ENCODE data around the gene ALDH4A1.
"Not testable (repeated sequence)": the region's sequence is repeated elsewhere in the genome, so short reads cannot be mapped to it uniquely, and the experiment has no call there.

The ALDH4A1 gene

DNA sequence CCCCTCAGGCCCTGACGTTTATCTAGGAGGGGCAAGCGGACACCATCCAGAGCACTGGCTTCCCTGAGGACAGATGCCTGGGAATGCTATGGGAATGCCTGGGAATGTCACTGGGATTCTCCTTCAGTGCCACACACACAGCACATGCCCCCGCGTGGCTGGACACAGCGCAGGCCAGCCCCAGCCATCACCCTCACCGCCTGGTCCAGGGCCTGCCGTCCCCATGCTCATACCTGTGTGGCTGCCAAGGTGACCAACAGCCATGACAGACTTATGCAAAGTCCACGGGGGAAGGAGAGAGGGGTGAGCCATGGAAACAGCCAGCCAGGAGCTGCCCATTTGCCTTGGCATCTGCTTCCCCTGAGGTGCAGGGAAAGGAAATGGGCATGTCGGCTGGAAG, 37.2 kb downstream of the ALDH4A1 start:
- H3K36me3 Mint-ChIP-seq, result no peaks in the 10 kb centered on the region
- no peak overlapping the region for H3K4me3 Mint-ChIP-seq

DNA sequence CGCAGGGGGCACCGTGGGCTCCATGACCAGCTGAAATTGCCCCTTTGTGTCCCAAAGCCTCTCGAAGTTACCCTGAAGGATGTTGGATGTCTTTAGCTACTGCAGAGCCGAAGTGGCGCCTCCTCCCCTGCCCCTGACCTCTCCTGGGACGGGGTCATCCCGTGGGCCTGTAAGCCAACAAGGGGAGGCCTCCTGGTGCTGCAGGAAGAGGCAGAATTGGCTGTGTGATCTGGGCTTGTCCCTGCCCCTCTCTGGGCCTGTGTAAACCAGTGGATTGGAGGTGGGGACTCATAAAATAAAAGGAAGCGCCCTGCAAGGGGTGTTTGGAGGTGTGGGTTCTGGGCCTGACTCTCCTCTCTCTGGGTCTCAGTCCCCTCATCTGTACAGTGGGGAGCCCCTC, 40.8 kb downstream of the ALDH4A1 start:
- DNase-seq, result no peak
- ATAC-seq (replicated peaks), result no peak
- Mint-ChIP-seq H3K9me3 (no peaks in the 10 kb centered on the region), H3K27ac (no peak overlapping the region), H3K36me3 (no peaks in the 10 kb centered on the region), H3K4me1 (no peaks in the 10 kb centered on the region), H3K4me3 (no peak overlapping the region), H3K27me3 (peaks cover 13 to 21% of the 10 kb centered on the region in 2 donors)

More for the DNA sequence above, 37.2 kb downstream of the ALDH4A1 start:
- DNase-seq (no peak), ATAC-seq (replicated peaks) (no peak)
- H3K27ac Mint-ChIP-seq, result no peak overlapping the region
- peaks cover 22 to 30% of the 10 kb centered on the region in 2 donors for H3K27me3 Mint-ChIP-seq
- peaks cover 0 to 4% of the 10 kb centered on the region in 2 donors for H3K4me1 Mint-ChIP-seq
- no peaks in the 10 kb centered on the region for H3K9me3 Mint-ChIP-seq

DNA sequence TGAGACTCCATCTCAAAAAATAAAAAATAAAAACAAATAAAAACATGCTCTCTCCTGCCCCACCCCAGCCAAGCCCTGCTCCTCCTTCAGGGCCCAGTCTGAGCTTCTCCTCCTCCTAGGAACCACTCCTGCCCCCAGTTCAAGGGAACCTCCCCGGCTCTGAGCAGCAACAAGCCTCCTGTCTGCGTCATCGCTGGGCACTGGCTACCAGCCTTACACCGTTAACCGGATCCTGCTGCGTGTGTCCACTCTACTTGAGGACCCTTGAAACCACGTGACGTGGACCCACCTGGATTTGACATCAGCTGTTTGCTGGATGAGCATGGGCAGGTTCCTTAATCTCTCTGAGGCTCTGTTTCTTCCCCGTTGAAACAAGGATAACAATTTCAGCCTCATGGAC, 41.3 kb downstream of the ALDH4A1 start:
- Mint-ChIP-seq H3K27me3 (peaks cover 11 to 21% of the 10 kb centered on the region in 2 donors), H3K9me3 (no peaks in the 10 kb centered on the region), H3K36me3 (no peaks in the 10 kb centered on the region), H3K4me3 (no peak overlapping the region), H3K27ac (no peak overlapping the region), H3K4me1 (no peaks in the 10 kb centered on the region)
- no peak for ATAC-seq (replicated peaks)
- DNase-seq, result no peak

DNA sequence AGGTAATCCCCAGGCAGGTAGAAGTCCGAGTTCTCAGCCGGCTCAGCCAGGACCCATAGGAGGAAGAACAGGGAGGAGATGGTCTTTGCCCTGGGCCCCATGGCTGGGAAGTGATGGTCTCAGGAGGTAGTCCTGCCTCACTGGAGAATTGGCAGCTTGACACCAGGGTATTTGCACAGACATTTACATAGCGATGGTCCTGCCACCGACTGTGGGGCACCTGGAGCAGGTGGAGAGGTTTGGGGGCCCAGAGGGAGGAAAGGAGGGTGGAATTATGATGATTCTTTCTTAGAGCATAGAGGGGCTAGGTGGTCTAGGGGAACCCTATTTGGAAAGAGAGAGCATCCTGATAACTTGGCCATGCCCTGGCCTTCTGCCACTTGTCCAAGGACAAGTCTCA, 42.8 kb downstream of the ALDH4A1 start, which contains the start of gene TAS1R2:
Gene TAS1R2, minus strand, starts transcription at position 101 of the 400 bp plus-strand sequence. Its CDS starts 0 bp downstream, at position 101.
- H3K9me3 Mint-ChIP-seq, result no peaks in the 10 kb centered on the region
- no peaks in the 10 kb centered on the region for H3K36me3 Mint-ChIP-seq
- DNase-seq, result no peak
- H3K4me1 Mint-ChIP-seq, result no peaks in the 10 kb centered on the region
- no peak for ATAC-seq (replicated peaks)
- peaks cover 11 to 22% of the 10 kb centered on the region in 2 donors for H3K27me3 Mint-ChIP-seq
- H3K27ac Mint-ChIP-seq, result no peak within 1 kb of the TSS
- no peak within 1 kb of the TSS for H3K4me3 Mint-ChIP-seq

DNA sequence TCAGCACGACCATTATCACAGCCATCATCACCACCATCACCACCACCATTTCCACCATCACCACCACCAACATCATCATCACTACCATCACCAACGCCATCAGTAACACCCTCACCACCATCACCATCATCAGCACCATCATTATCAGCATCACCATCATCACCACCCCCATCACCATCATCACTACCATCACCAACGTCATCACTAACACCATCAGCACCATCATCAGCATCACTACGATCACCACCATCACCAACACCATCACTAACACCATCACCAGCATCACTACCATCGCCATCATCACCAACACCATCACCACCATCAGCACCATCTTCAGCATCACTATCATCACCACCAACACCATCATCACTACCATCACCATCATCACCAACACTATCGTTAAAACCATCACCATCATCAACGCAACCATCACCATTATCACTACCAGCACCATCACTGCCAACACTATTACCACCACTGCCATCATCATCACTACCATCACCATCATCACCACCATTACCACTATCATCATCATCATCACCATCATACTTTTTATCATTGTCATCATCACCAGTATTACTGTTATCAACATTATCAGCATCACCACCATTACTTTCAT, 44.2 kb downstream of the ALDH4A1 start:
- DNase-seq (no peak), ATAC-seq (replicated peaks) (no peak)
- no peak overlapping the region for H3K4me3 Mint-ChIP-seq
- H3K27me3 Mint-ChIP-seq, result peaks cover 11 to 20% of the 10 kb centered on the region in 2 donors
- no peaks in the 10 kb centered on the region for H3K9me3 Mint-ChIP-seq
- H3K36me3 Mint-ChIP-seq, result no peaks in the 10 kb centered on the region
- H3K4me1 Mint-ChIP-seq, result no peaks in the 10 kb centered on the region
- no peak overlapping the region for H3K27ac Mint-ChIP-seq

DNA sequence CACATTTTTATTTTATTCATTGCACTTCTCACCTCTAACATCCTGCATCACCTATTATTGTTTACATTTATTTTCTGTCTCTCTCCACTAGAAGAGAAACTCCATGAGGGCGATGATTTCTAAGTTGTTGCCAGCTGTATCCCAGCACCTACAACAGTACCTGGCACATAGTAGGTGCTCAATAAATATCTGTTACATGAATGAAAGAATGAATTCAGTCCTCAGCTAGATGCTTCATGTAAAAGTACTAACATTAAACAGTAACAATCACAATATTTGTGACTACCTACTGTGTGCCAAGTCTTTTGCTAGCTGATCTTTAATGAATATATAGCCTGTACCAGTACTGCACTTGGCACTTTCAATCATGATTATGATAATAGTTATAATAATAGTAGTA, 45.9 kb downstream of the ALDH4A1 start:
- Mint-ChIP-seq H3K4me3 (no peak overlapping the region), H3K27me3 (peaks cover 11 to 12% of the 10 kb centered on the region in 2 donors), H3K36me3 (no peaks in the 10 kb centered on the region), H3K4me1 (no peaks in the 10 kb centered on the region), H3K27ac (no peak overlapping the region), H3K9me3 (no peaks in the 10 kb centered on the region)
- ATAC-seq (replicated peaks) (no peak), DNase-seq (no peak)

DNA sequence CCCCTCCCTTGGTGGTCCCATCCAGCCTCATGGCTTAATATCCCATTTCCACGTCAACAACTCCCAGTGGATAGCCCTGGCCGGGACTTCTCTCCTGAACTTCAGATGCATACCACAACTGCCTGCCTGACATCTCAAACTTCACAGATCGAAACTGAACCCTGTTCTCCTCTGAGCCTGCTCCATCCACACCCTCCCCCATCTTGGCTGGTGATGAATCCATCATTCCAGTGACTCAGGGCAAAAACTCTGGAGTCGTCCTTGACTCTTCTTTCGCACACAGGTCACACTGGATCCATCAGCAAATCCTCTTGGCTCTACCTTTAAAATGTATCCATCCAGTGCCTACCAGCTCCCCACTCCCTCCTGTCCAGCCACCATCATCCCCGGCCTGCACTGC, 46.8 kb downstream of the ALDH4A1 start:
- Mint-ChIP-seq H3K9me3 (no peaks in the 10 kb centered on the region), H3K27ac (no peak overlapping the region), H3K36me3 (no peaks in the 10 kb centered on the region), H3K27me3 (peaks cover 11 to 12% of the 10 kb centered on the region in 2 donors), H3K4me1 (no peaks in the 10 kb centered on the region), H3K4me3 (no peak overlapping the region)
- no peak for DNase-seq
- no peak for ATAC-seq (replicated peaks)

DNA sequence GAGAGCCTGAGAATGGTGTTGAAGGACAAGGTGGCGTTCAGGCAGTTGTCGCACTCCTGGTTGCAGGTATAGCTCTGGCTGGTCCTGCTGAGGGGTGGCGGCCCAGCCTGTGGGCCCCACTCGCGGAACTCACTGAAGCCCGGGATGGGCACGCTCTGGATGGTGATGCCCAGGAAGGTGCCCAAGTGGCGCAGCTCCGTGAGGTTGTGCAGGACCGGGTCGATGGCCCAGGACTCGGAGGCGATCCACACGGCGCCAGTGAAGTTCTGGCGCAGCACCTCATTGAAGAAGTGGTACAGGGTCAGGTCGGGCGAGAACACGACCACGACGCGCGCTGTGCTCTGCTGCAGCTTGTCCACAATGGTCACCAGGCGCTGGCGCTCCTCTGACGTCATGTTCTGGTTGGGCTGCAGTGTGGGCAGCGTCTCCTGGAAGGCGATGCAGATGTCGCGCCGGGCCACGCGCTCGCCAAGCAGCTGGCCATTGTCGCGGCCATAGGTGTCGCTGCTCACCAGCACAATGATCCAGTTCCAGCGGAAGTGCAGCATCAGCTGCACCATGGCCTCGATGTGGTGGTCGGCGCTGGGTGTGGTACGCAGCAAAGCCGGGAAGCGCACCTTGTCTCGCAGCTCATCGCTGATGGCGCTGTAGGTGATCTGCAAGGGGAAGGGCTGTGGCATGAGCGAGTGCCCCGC, 47.9 kb downstream of the ALDH4A1 start:
- ATAC-seq (replicated peaks) (no peak), DNase-seq (no peak)
- H3K4me1 Mint-ChIP-seq, result no peaks in the 10 kb centered on the region
- H3K27me3 Mint-ChIP-seq, result peaks cover 11 to 12% of the 10 kb centered on the region in 2 donors
- no peak overlapping the region for H3K27ac Mint-ChIP-seq
- no peak overlapping the region for H3K4me3 Mint-ChIP-seq
- H3K36me3 Mint-ChIP-seq, result no peaks in the 10 kb centered on the region
- no peaks in the 10 kb centered on the region for H3K9me3 Mint-ChIP-seq

DNA sequence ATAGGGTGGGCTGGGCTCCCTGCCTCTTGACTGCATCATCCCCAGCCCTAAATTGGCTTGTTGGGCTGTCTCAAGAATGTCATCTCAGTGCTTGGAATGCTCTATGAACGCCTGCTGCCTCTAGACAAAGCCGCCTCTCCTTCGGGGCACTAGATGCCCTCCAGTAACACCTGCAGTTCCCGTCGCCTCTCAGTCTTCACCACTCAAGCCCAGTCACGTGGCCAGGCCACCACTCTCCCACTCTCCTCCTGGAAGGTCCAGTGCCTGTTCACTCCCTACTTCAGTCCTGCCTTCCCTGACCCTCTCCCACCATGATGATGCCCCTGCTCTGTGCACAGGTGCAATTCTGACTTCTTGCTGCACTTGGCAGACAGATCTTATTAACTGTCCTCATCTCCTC, 49.9 kb downstream of the ALDH4A1 start:
- H3K4me1 Mint-ChIP-seq, result no peaks in the 10 kb centered on the region
- no peak for ATAC-seq (replicated peaks)

DNA sequence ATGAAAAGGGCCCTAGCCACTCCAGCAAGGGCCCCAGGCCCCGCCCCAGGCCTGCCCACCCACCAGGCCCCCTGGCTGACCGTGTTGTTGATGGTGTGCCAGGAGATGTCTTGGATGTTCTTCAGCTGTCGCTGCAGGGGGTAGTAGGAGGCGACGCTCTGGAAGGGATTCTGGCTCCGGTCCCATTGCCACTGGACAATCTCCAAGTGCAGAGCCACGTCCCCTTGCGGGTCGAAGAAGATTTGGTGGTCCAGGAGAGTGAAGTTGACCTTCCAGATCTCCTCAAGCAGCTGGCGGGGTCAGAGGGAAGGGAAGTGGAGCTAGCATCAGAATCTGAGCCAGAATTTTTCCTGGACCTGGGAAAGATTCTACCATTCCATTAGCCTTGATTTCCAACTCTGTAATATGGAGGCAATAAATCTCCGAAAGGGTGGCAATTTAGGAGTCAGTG, 53.1 kb downstream of the ALDH4A1 start:
- no peak for DNase-seq
- Mint-ChIP-seq H3K4me3 (no peak overlapping the region), H3K36me3 (no peaks in the 10 kb centered on the region), H3K9me3 (peaks cover 0 to 3% of the 10 kb centered on the region in 2 donors), H3K27ac (no peak overlapping the region), H3K4me1 (no peaks in the 10 kb centered on the region), H3K27me3 (peaks cover 0 to under 1% of the 10 kb centered on the region in 2 donors)
- ATAC-seq (replicated peaks), result no peak

More for the DNA sequence above, 49.9 kb downstream of the ALDH4A1 start:
- no peaks in the 10 kb centered on the region for H3K36me3 Mint-ChIP-seq
- H3K4me3 Mint-ChIP-seq, result no peak overlapping the region
- H3K27me3 Mint-ChIP-seq, result peaks cover 11 to 12% of the 10 kb centered on the region in 2 donors
- no peak for DNase-seq
- peaks cover 0 to 2% of the 10 kb centered on the region in 2 donors for H3K9me3 Mint-ChIP-seq
- H3K27ac Mint-ChIP-seq, result no peak overlapping the region

DNA sequence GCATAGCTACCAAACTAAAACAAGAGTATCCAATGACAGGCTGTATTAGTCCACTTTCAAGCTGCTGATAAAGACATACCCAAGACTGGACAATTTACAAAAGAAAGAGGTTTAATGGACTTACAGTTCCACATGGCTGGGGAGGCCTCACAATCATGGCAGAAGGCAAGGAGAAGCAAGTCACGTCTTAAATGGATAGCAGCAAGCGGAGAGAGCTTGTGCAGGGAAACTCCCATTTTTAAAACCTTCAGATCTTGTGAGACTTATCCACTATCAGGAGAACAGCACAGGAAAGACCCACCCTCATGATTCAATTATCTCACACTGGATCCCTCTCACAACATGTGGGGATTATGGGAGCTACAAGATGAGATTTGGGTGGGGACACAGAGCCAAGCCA, 54.6 kb downstream of the ALDH4A1 start:
- H3K4me1 Mint-ChIP-seq; H3K27ac Mint-ChIP-seq; H3K36me3 Mint-ChIP-seq; H3K4me3 Mint-ChIP-seq; DNase-seq; ATAC-seq (replicated peaks); H3K27me3 Mint-ChIP-seq; H3K9me3 Mint-ChIP-seq: not testable (repeated sequence)

DNA sequence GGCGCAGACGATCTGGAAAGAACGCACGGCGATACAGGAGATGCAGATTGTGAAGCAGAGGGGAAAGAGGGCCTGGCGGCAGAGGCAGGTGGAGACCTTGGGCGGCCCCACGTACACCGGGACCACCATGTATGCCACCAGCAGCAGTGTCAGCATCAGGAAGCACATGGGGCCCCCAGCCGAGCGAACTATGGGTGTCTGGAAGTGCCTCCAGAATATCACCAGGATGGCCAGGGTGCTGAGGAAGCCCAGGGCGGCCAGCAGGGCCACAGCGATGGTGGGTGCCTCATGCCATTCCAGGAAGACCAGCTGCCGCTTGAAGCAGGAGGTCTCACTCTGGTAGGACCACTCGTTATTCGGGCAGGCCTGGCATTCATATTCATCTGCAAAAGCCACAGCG, 62.2 kb downstream of the ALDH4A1 start:
- Mint-ChIP-seq H3K4me1 (no peaks in the 10 kb centered on the region), H3K27me3 (peaks cover 24 to 28% of the 10 kb centered on the region in 2 donors), H3K4me3 (no peak overlapping the region), H3K9me3 (peaks cover 6 to 10% of the 10 kb centered on the region in 2 donors), H3K27ac (no peak overlapping the region), H3K36me3 (peaks cover 0 to 3% of the 10 kb centered on the region in 2 donors)
- no peak for DNase-seq
- ATAC-seq (replicated peaks), result no peak

DNA sequence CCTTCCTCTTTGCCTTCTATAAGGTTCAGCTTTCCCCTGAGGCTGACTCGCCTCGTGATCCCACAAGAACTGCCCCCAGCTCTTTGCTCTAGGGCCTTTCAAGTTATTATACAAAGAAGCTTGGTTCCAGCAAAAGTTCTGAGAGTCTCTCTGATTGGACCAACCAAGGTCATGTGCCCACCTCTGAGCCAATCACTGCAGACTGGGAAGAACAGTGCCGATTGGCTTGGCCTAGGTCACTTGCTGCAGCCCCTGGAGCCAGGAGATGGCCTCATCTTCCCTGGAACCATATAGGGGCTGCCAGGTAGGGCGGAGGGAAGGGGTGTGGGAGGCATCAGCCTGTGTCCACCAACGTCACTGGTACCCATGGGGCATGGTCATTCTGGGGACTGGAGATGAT, 65.7 kb downstream of the ALDH4A1 start:
- Mint-ChIP-seq H3K27me3 (peaks cover 17 to 21% of the 10 kb centered on the region in 2 donors), H3K27ac (no peak overlapping the region), H3K4me3 (no peak overlapping the region), H3K36me3 (no peaks in the 10 kb centered on the region), H3K4me1 (no peaks in the 10 kb centered on the region), H3K9me3 (no peaks in the 10 kb centered on the region)
- DNase-seq, result no peak
- no peak for ATAC-seq (replicated peaks)

DNA sequence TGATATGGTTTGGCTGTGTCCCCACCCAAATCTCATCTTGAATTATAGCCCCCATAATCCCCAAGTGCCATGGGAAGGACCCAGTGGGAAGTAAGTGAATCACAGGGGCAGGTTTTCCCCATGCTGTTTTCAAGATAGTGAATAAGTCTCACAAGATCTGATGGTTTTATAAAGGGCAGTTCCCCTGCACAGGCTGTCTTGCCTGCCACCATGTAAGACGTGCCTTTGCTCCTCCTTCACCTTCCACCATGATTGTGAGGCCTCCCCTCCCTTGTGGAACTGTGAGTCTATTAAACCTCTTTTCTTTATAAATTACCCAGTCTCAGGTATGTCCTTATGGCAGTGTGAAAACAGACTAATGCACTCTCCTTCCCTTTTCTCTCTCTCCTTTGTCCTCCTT, 70.0 kb downstream of the ALDH4A1 start:
- not testable (repeated sequence) for H3K4me3 Mint-ChIP-seq; H3K27ac Mint-ChIP-seq; H3K36me3 Mint-ChIP-seq; H3K4me1 Mint-ChIP-seq; DNase-seq; H3K9me3 Mint-ChIP-seq; ATAC-seq (replicated peaks)
- peaks cover 9 to 10% of the 10 kb centered on the region in 2 donors for H3K27me3 Mint-ChIP-seq

DNA sequence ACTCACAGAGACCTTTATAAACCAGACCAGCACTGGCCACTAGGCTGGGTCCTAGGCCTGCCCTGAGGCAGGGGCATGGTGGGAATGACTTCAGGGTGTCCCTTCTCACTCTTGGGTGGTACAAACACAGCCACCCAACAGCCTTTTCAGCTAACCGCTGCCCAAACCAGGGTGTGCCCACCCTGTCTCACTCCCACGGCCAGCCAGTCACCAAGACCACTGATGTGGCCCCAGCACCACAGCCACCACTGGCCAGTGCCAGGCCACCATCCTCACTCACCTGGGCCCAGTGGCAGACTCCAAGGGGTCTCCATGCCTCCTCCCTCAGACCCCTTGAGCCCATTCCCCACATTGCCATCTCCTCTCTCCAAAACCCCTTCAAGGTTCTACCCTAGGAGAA, 70.7 kb downstream of the ALDH4A1 start:
- no peaks in the 10 kb centered on the region for H3K36me3 Mint-ChIP-seq

More for the DNA sequence above, 70.7 kb downstream of the ALDH4A1 start:
- H3K4me1 Mint-ChIP-seq, result no peaks in the 10 kb centered on the region
- peaks cover 9 to 10% of the 10 kb centered on the region in 2 donors for H3K27me3 Mint-ChIP-seq
- H3K27ac Mint-ChIP-seq, result no peak overlapping the region
- H3K4me3 Mint-ChIP-seq, result no peak overlapping the region
- H3K9me3 Mint-ChIP-seq, result peaks cover 0 to 1% of the 10 kb centered on the region in 2 donors
- DNase-seq (no peak), ATAC-seq (replicated peaks) (no peak)

Measured in stimulated activated naive B cell treated with anti-CD40 and anti-IgM and Interleukin-4, amounts not matched to agents 10 μg/mL and 1 μg/mL and 100 μg/mL, for 72 hours (primary cell).